ENCODE measurements around the gene PI4KB.

- TF ChIP-seq CTCF (conservative IDR thresholded peaks at IDR 0.05): no peak
- no peak for TF ChIP-seq EZH2 (IDR thresholded peaks at IDR 0.05; ENCODE audit: low read depth)
Observed at GRCh38 chr1:151372058-151372934, 45.1 kb upstream of the PI4KB start, which contains the start of gene SELENBP1.

All from PC-9 (cell line).